Erythroblast (primary cell): ENCODE data around the gene HID1.
"Not testable (repeated sequence)": the region's sequence is repeated elsewhere in the genome, so short reads cannot be mapped to it uniquely, and the experiment has no call there.

Experiments used
- GATA1 ChIP-seq: IDR thresholded peaks from 2 replicates; pipeline ENCODE4 v1.6.1; 2011; ENCODE audit warnings: low read depth, mild to moderate bottlenecking, control low read depth, low read length, moderate library complexity
- POLR2A ChIP-seq: IDR thresholded peaks from 2 replicates; pipeline ENCODE4 v1.6.1; 2011; ENCODE audit warnings: mild to moderate bottlenecking, low read length

DNA sequence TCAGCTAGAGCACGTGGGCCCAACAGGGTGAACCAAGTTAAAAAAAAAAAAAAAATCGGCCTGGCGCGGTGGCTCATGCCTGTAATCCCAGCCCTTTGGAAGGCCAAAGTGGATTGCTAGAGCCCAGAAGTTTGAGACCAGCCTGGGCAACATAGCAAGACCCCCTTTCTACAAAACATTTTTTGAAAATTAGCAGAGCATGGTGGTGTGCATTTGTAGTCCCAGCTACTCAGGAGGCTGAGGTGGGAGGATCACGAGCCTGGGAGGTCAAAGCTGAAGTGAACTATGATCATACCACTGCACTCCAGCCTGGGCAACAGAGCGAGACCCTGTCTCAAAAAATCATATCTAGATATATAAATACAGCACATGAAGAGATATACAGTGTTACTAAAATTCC, 33.5 kb upstream of the HID1 start:
- not testable (repeated sequence) for TF ChIP-seq POLR2A, GATA1
